Stimulated activated CD4-positive, alpha-beta T cell treated with anti-CD3 and anti-CD28 coated beads, Interleukin-1b, Interleukin-23, amount 100 ng/mL, for 24 hours (primary cell): ENCODE data around the gene SRGAP1.

Experiments
- DNase-seq, 4 experiments: peaks; one replicate each; pipeline ENCODE4 v3.0.0-alpha.2; 2020; ENCODE audit warnings: low read depth in 4 of 4, low spot score in 1 of 4

The SRGAP1 gene

DNA sequence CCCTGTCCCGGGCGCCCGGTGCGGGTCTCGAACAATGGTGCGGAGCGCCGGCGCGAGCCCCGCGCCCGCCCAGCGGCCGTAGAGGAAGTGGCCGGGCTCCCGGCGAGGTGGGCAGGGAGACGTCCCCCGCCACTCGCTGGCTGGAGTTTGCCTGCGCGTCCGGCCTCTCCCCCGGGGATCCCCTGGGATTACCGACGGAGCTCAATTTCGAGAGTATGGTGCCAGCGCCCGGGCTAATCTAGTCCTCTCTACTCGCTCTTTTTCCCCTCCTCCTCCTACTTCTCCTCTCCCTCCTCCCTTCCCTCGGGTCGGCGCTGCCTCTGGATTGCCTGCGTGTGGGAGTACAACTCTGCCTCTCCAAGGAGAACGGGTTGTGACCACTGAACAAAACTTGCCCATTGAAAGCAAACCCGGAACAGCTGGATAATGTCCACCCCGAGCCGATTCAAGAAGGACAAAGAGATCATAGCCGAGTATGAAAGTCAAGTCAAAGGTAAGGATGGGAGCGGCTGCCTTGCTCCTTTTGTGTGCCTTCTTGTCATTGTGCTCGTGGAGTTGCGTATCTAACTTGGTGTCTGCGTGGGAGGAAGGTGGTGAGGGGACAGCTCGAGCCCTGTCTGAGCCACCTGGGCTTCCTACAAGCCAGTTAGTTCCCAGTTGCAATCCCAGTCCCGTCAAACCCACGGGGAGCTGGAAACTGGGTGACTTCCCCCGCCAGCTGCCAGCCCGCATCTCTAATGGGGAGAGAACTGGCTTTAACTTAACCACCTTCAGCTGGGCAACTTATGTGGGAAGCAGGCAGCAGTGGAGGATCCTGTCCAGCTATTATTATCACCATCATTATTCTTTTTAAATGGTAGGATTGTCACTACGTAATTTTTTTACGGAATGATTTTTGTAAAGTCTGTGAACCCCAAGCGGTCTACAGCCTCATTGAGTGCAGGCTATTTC is at the start of gene SRGAP1:
Gene SRGAP1, plus strand, starts transcription at position 310 of the 951 bp plus-strand sequence. Its CDS starts 117 bp downstream, at position 427.
- no peak for DNase-seq

GRCh38 chr12:63795032-63795687 is 49.3 kb upstream of the SRGAP1 start:
- DNase-seq, result no peak

- DNase-seq, result no peak
Observed at GRCh38 chr12:63795944-63796343, 48.6 kb upstream of the SRGAP1 start.

DNA sequence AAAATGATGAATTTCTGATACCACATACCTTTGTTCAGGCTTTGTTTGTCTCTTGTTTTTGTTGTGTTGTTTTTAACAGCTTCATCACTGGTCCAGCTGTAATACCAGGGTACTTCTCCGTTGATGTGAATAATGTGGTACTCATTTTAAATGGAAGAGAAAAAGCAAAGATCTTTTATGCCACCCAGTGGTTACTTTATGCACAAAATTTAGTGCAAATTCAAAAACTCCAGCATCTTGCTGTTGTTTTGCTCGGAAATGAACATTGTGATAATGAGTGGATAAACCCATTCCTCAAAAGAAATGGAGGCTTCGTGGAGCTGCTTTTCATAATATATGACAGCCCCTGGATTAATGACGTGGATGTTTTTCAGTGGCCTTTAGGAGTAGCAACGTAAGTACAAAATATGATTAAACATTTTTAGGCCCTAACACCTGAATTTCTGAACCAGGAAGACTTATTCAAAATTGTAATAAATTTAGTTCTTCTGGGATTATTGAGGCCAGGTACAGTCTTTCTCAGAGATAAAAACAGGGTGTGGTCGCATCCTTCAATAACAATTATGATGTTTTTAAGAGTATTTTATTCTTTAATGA is 42.4 kb upstream of the SRGAP1 start:
- DNase-seq, result no peak

GRCh38 chr12:63804746-63805145 is 39.8 kb upstream of the SRGAP1 start:
- no peak for DNase-seq

DNA sequence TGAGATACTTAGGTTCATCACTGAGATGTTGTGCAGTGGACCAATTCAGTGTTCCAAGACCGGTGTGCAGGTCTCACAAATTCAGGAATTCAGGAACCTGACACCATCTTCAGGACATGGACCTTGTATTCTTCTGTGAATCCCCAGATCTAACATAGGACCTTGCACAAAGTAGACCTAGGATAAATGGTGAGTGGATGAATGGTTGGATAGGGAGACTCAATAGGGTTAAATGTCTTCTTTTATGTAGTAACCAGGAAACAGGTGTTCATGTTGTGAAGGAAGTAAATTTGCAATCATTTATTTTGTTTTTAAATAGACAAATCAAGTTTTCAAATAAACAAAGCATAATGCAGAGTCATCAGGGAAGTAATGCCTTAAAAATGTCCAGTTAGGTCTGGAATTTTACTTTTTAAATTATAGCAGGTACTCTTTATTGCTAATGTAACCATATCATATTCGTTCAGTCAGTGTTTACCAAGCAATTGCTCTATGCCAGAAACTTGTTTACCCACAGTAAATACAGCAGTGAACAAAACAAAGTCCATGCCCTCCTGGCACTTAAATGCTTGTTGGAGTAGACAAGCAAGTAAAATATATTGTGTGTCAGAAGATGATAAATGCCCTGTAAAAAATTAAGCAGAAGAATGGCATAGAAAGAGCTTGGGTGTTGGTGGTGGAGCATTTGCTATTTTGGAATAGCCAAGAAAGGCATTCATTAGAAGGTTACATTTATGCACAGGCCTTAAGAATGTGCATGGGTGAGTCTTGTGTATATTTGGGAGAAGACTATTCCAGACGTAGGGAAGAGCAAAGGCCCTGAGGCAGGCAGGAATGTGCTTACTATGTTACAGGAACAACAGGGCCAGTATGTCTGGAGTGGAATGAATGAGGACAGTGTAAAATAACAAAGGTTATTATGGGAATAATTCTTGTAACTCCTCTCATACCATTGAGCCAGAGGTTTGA is 38.5 kb upstream of the SRGAP1 start:
- no peak for DNase-seq

DNA sequence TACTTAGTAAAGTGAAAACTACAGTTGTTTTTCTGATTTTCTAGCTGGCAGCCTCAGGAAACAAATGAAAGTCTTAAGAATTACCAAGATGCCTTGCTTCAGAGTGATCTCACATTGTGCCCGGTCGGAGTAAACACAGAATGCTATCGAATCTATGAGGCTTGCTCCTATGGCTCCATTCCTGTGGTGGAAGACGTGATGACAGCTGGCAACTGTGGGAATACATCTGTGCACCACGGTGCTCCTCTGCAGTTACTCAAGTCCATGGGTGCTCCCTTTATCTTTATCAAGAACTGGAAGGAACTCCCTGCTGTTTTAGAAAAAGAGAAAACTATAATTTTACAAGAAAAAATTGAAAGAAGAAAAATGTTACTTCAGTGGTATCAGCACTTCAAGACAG is 35.9 kb upstream of the SRGAP1 start:
- no peak for DNase-seq

DNA sequence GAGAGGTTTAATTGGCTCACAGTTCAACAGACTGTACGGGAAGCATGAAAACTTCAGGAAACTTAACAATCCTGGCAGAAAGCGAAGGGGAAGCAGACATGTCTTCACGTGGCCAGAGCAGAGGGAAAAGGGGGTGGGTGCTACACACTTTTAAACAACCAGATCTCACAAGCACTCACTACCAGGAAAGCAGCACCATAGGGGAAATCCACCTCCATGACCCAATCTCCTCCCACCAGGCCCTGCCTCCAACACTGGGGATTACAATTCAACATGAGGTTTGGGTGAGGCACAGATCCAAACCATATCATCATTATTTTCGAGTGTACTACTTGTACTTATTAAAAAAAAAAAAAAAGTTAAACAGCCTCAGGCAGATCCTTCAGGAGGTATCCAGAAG is 34.9 kb upstream of the SRGAP1 start:
- DNase-seq, result no peak

DNA sequence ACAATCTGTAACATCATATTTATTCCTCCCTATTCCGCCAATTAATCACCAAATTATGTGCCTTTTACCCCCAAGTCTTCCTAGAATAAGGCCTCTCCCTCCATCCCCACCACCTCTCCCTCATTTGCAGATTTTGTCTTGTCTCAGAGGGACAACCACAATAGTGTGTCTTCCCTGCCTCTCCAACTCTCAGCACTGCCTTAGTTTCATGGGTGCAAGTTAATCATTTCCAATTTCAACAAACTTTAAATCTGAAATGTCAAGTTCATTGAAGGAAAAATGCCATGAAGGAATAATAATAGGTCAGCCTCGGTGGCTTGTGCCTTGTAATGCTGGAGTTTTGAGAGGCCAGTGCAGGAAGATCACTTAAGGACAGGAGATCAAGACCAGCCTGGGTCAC is 33.2 kb upstream of the SRGAP1 start:
- DNase-seq, result no peak

DNA sequence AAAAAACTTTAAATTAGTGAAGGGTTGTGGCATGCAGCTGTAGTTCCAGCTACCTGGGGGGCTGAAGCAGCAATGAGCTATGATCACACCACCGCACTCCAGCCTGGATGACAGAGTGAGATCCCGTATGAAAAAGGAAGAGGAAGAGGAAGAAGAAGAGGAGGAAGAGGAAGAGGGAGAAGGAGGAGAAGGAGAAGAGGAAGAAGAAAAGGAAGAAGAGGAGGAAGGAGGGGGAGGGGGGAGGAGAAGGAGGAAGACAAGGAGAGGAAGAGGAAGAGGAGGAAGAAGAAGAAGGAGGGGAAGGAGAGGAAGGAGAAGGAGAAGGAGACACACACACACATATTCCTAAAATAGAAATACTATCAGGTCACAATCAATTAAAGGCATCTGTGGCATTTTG is 32.7 kb upstream of the SRGAP1 start:
- DNase-seq, result no peak

- DNase-seq, result no peak
Observed at GRCh38 chr12:63814146-63814772, 30.2 kb upstream of the SRGAP1 start.

DNA sequence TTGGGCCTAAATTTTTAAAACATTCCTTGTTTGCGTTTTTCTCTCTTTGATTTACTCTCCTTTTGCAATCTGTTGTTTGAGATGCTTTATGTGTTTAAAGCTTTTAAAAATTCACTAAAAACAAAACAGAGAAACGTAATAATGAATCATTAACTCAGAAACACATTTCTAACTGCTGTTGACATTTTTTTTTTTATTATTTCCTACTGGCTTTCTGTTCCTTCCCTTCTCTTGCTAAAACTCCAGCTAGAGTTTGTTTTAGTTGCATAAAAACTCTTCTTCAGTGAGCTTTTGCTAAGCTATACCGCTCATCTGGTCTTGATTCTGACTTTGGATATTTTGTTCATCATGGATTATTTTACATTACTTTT is 29.0 kb upstream of the SRGAP1 start:
- no peak for DNase-seq

GRCh38 chr12:63816031-63816430 is 28.5 kb upstream of the SRGAP1 start:
- no peak for DNase-seq

- no peak for DNase-seq
Observed at GRCh38 chr12:63820427-63820826, 24.1 kb upstream of the SRGAP1 start.

- no peak for DNase-seq
Observed at GRCh38 chr12:63821781-63822251, 22.7 kb upstream of the SRGAP1 start.

DNA sequence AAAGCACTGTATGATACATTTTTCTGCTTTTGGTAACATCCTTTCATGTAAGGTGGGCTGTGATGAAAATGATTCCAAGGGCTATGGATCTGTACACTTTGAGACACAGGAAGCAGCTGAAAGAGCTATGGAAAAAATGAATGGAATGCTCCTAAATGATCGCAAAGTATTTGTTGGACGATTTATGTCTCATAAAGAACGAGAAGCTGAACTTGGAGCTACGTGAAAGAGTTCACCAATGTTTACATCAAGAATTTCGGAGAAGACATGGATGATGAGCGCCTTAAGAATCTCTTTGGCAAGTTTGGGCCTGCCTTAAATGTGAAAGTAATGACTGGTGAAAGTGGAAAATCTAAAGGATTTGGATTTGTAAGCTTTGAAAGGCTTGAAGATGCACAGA is 22.1 kb upstream of the SRGAP1 start:
- DNase-seq, result no peak

DNA sequence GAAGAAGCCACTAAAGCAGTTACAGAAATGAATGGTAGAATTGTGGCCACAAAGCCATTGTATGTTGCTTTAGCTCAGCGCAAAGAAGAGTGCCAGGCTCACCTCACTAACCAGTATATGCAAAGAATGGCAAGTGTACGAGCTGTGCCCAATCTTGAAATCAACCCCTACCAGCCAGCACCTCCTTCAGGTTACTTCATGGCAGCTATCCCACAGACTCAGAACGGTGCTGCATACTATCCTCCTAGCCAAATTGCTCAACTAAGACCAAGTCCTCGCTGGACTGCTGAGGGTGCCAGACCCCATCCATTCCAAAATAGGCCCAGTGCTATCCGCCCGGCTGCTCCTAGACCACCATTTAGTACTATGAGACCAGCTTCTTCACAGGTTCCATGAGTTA is 21.5 kb upstream of the SRGAP1 start:
- no peak for DNase-seq

GRCh38 chr12:63826006-63826585 is 18.4 kb upstream of the SRGAP1 start:
- no peak for DNase-seq

DNA sequence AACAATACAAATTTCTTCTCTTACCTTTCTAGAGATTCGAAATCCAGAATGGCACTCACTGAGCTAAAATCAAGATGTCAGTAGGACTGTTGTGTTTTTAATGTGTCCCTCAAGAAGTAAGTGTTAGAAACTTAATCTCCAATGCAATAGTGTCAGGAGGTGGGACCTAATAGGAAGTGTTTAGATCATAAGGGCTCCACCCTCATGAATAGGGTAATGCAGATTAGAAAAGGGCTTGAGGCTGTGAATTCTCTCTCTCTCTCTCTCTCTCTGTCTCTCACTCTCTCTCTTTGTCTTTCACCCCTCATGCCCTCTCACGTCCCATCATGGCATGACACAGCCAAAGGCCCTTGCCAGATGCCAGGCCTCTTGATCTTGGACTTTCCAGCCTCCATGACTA is 15.6 kb upstream of the SRGAP1 start:
- no peak for DNase-seq

GRCh38 chr12:63836046-63836445 is 8.5 kb upstream of the SRGAP1 start:
- no peak for DNase-seq
